ENCODE measurements around the gene TIPARP.

- TF ChIP-seq, protein P1, sequence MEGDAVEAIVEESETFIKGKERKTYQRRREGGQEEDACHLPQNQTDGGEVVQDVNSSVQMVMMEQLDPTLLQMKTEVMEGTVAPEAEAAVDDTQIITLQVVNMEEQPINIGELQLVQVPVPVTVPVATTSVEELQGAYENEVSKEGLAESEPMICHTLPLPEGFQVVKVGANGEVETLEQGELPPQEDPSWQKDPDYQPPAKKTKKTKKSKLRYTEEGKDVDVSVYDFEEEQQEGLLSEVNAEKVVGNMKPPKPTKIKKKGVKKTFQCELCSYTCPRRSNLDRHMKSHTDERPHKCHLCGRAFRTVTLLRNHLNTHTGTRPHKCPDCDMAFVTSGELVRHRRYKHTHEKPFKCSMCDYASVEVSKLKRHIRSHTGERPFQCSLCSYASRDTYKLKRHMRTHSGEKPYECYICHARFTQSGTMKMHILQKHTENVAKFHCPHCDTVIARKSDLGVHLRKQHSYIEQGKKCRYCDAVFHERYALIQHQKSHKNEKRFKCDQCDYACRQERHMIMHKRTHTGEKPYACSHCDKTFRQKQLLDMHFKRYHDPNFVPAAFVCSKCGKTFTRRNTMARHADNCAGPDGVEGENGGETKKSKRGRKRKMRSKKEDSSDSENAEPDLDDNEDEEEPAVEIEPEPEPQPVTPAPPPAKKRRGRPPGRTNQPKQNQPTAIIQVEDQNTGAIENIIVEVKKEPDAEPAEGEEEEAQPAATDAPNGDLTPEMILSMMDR (IDR thresholded peaks at IDR 0.05), result no peak
- no peak for TF ChIP-seq POLR2A (IDR thresholded peaks at IDR 0.05; ENCODE audit: low read depth)
Measured at GRCh38 chr3:156643729-156644389, 30.5 kb upstream of the TIPARP start.

All from esophagus muscularis mucosa (tissue), 3 donors.